NCI-H2107 (cell line): ENCODE results near the gene BCL2L11.
"Not testable (repeated sequence)": the region's sequence is repeated elsewhere in the genome, so short reads cannot be mapped to it uniquely, and the experiment has no call there.

Experiments used
- DNase-seq: peaks from one replicate; lab custom pipeline; 2025; lab: John Stamatoyannopoulos, UW

The BCL2L11 gene, protein sequence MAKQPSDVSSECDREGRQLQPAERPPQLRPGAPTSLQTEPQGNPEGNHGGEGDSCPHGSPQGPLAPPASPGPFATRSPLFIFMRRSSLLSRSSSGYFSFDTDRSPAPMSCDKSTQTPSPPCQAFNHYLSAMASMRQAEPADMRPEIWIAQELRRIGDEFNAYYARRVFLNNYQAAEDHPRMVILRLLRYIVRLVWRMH

DNA sequence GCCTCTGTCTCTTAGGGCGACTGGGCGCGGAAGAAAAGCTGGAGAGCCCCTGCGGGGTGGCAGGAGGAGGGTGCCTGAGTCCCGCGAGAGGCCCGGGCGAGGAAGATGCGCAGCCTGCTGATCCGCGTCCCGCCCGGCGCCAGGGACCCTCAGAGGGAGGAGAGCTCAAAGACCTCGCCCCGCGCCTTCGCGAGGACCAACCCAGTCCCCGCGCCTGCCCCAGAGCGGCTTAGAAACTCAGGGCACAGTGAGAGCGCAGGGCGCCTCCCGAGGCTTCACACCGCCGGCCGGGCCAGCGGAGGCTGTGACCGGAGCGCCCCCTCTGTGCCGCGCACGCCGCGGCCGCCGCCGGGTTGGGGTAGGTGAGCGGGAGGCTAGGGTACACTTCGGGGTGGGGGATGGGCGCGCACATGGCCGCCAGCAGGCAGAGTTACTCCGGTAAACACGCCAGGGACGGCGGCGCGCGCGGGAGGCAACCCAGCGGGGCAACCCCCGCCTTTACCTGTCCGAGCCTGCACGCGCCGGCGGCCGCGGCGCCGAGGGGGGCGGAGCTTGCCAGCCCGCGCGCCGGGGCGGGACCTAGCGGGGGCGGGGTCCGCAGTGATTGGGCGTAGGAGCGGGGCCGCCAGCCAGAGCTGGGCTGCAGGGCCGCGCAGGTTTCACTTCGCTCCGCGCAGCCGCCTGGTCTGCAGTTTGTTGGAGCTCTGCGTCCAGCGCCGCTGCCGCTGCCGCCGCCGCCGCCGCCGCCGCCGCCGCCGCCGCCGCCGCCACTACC, at the start of gene BCL2L11:
Gene BCL2L11 (plus strand): TSS at position 662 of the 775 bp plus-strand sequence. CDS start 2,832 bp downstream, outside the sequence.
- DNase-seq, result peak; percentile 87

DNA sequence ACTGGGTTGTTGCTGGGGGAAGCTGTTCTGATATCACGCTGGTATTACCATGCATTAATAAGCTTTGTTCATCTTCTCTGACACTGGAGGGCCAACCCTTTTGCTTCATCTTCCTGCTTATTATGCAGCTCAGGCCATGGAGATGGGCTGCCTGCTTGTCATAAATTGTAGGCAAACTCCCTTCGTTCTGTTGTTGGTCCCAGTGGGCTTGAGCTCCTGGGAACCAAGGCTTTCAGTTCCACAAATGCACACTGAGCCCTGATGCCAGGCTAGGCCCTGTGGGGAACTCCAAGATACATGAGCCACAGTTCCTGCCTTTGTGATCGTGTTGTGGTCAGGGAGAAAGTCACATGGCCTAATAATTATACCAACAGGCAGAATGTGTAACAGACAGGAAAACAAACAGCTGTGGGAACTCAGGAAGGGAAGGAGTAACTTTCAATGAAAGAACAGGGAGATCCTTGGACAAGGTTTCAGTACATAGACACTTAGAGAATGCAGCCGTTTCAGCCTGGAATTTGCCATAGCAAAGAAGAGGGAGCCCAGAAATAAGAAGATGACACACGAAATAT, 49.0 kb upstream of the BCL2L11 start:
- no peak for DNase-seq

DNA sequence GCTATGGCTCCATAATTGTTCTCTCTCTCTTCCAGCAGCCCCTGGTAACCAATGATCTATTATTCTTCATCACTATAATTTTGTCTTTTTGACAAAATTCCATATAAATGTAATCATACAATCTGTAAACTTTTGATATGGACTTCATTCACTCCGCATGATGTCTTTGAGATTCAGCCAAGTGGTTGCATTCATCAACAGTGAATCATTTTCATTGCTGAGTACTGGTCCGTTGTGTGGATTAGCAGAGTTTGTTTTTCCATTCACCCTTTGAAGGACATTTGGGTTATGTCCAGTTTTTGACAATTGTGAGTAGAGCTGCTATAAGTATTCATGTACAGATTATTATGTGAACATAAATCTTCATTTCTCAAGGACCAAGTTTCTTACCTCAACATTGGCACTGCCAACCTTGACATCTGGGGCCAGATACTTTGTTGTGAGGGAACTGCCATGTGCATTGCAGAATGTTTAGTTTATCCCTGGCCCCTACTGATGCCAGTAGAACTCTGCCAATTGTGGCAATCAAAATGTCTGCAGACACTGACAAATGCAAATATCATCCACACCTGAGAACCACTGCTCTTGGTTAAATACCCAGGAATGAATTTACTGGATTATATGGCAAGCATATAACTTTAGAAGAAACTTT, 48.4 kb upstream of the BCL2L11 start:
- DNase-seq, result no peak

DNA sequence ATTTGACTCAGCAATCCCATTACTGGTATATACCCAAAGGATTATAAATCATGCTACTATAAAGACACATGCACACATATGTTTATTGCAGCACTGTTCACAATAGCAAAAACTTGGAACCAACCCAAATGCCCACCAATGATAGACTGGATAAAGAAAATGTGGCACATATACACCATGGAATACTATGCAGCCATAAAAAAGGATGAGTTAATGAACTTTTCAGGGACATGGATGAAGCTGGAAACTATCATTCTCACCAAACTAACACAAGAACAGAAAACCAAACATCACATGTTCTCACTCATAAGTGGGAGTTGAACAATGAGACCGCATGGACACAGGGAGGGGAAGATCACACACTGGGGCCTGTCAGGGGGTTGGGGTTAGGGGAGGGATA, 38.1 kb upstream of the BCL2L11 start:
- DNase-seq, result not testable (repeated sequence)

DNA sequence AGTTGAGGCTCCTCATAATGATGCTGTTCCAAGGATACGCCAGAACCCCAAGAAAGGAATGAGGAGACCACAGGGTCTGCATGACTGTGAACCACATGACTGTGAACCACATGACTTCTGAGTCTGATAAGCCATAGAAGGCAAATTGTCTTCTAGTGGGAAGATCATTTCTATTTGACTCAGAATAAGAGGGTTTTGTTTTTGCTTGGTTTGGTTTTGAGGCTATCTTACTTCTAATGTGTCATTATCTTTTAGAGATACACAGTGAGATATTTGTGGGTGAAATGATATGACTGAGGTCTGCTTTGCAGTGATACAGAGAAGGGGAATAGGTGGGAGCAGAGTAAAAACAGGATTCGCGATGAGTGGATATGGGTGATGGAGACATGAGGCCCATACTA, 28.9 kb upstream of the BCL2L11 start:
- no peak for DNase-seq

DNA sequence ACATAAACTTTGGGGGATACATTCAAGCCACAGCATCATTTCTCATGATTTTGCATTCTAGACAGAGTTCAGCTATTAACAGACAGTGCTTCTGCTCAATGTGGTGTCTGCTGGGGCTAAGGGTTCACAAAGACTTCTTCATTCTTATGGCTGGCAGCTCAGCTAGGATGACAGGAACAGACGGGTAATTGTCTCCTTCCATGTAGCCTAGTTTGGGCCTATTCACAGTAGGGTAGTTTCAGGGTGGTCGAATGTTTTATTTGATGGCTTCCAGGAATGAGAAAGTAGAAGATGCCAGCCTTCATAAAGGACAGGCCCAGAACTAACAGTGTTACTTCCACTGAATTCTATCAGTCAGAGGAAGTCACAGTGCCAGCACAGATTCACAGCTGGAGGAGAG, 26.0 kb upstream of the BCL2L11 start:
- no peak for DNase-seq

DNA sequence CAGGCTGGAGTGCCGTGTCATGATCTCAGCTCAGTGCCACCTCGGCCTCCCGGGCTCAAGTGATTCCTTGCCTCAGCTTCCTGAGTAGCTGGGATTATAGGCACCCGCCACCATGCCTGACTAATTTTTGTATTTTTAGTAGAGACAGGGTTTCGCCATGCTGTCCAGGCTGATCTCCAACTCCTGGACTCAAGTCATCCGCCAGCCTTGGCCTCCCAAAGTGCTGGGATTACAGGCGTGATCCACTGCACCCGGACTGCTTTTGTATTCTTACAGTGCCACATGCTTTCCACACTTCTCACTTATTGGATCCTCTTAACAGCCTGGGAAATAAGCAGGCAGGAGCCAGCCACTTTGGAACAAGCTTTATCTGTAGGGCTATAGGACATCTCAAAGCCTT, 25.3 kb upstream of the BCL2L11 start:
- no peak for DNase-seq

DNA sequence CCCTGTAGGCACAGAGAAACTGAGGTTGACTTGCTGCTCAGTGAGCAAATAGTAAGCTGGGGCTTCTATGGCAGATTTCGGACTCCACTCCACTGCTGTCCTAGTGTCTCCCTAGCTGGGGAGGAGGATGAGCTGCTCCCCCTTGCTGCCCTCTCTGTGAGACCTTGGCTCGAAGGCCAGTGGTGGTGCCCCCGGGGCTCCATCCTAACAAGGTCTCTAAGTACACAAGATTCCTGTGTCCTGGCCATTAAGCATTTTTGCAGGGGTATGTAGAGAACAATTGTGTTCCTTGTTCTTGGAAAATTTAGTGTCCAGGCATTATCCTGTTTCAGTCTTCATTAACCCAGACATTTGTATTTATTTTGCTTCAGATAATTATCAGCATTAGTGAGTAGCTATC, 21.3 kb upstream of the BCL2L11 start:
- DNase-seq, result no peak

DNA sequence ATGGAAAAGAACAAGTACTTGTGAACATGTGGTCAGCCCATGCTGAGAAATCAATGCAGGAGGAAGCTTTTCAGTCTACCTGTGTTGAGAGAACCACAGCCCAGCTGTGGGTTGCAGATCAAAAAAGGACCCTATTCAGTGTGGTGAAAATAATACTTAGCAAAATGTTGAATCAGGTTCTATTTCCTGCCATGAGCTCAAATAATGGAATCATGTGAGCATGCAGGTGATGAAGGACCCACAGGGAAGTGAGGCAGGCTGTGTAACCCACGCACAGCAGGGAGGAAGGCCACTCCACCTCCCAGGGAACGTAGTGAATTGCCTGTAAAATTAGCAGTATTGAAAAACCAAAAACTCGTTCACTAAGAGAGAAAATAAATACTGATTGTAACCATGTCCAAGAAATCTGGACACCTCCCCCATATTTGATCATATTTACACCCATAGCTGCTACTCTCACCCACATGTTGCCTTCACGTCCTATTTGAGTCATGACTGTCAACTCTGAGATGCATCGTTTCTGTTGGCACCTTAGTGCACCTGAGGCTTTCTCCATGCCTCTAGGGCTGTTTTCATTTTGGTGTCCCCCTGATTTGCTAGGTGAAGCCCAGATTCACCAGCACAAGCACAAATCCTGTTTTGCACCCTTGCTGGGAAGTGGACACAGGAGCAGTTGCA, 20.5 kb upstream of the BCL2L11 start:
- no peak for DNase-seq

DNA sequence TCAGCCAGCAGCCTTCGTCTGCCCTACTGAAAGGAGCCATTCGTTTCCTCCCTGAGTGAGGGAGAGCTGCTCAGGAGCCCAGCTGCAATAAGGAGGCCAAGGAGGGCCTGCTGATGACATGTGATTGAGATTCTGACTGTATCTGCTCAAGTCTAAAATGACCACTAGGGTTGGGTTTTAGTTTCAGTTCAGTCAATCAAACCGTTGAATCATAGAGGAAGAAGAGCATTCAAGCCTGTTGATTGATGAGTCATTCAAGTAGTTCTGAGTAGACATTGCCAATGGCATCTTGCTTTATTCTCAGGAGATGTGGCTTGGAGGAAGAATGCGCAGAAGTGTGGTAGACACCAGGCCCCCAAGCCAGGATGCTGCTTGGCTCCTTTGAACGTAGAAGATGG, 19.9 kb upstream of the BCL2L11 start:
- DNase-seq, result no peak

DNA sequence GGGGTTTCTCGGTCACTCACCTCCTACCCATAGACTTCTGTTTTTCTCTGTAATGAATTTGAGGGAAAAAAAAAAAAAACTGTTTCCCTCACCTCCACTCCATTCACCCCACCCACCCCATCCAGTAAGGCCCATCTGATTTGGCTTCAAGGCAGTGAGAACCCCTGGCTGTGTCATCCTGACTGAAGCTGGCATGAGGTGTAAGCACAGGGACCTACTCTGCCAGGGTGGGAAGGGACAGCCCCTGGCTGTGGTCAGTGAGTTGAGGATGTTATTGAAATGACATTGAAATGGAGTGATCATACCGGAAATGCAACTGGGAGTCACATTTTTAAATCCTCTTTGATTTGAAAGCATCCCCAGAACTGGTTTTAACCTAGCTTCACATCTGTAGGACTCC, 19.1 kb upstream of the BCL2L11 start:
- DNase-seq, result no peak

DNA sequence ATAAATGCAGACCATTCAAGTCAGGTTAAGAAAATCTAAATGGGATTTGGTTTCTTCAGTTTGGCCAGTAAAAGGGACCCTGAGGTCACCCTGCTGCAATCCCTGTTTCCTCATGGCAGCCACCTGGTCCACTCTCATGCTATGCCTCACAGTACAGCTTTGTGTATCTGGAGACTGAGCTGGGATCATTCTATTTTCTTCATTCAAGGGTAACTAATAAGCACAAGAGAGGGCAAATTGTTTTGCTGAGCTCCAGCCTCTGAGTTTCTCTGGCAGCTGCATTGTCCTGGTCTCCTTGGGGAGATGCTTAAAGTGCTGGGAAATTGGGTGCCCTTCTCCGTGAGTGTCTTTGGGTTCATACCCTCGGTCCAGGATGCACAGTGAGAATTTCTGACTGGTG, 18.5 kb upstream of the BCL2L11 start:
- no peak for DNase-seq

DNA sequence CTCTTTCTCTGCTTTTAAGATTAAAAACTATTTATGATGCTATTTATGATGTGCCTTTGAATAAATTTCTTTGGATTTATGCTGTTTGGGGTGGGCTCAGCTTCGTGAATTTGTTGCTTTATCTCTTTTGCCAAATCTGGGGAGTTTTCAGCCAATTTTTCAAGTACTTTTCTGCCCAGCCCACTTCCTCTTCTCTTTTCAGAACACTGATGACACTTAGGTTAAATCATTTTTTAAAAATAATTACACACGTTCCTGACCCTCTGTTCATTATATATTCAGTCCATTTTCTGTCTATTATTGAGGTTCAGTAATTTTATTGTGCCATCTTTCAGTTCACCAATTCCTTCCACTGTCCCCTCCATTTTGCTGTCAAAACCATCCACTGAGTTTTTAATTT, 14.8 kb upstream of the BCL2L11 start:
- no peak for DNase-seq

DNA sequence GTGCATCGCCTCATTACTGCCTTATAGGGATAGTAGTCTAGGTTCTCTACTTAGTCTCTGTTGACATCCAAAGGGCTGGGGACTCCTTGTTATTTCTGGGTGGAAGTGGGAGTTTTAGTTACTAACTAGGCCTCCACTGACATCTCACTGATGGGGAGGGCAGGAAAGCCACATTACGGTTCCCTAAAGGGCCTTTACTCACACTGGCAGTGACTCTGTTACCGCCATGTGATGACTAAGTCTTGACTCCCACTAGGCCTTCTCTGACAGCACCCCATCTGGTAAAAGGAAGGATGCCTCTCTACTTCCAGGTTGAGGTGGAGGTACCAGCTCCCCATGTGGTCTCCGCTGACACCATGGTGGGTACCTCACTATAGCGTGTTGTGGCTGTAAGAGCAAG, 14.0 kb upstream of the BCL2L11 start:
- DNase-seq, result no peak

DNA sequence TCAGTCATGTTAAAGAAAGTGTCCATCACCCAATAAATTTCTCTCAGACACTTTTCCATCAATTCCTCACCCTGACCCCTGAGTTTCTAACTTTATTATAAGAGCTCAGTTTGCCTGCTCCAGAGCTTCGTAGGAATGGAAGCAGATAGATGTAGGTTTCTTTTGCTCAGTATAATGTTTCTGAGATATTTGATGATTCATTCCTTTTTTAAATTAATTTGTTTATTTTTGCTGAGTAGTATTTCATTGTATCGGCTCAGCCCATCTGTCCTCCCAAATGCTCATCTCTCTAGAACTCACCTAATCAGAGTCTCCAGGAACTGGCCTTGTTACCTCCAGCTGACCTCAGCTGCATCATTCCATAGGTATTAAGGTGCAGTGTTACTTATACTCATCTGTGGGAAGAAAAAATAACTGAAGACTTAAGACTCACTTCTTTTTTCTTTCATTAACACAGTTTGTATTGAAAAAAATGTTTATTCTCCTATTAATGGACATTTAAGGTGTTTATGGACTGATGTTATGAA, 11.9 kb upstream of the BCL2L11 start:
- no peak for DNase-seq

DNA sequence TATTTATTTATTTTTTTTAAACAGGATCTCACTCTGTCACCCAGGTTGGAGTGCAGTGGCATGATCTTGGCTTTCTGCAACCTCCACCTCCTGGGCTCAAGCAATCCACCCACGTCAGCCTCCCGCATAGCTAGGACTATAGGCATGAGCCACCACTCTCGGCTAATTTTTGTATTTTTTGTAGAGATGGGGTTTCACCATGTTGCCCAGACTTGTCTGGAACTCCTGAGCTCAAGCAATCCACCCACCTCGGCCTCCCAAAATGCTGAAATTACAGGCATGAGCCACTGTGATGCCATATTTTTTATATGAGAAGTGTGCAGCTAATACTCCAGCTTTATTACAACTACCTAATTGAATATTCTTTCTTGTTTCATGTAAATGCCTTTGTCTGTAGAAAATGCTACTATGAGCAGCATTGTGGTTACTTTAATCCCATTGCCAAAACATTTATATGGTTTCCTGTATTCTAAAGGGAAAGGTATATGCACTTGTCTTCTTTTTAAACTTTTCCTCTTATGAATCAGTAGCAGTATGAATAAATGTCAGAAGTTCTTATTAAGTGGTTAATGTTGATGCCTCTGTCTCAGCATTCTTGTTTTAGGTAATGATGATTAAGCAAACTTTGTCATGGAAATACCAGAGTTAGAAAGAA, 9.5 kb upstream of the BCL2L11 start:
- DNase-seq, result no peak

DNA sequence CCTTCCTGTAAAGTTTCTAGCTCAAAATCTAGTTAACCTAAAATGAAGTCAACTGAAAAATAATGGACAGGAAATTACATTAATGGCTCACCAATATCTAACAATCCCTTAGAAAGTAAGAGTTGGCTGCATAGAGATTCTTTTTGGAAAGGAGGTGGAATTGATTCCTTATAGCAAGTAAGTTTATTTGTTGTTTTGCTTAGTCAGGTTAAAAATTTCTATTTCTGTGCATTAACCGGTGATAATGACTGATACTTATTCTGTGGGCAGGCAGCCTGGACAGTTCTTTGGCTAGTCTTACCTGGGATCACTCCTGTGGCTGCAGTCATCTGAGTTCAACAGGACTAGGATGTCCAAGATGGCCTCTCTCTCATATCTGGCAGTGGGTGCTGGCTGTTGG, 6.9 kb upstream of the BCL2L11 start:
- no peak for DNase-seq

DNA sequence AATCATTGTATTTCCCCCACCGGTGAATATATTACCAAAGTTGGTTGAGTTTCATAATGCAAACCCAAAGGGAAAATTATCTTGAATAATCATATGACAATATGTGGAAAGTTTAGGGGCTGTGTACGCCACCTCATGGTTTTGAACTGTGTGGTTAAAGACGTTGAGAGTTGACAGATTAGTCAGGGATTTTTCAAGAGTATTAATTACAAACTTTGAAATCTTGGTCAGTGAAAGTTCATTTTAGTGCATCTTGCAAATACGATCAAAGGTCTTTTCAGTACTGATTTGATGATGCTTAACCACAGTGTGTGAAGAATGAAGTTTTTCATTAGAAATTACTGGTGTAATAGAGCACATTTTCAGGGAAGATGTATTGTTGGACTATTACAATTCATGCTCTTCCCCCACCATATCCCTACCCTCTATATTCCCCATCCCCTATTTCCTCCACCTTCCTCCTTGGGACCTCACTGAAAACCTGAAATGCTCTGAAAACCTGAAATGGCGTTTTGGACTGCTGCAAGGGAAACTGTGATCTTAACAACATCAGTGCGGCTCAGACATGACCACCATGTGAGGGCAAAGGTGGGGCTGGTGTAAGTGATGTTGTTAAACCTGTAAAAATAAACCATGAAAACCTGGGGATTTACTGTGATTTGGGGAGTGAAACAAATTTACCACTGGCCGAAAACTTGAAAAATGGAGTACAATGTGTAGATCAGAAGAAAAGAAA, 4.5 kb upstream of the BCL2L11 start:
- no peak for DNase-seq

DNA sequence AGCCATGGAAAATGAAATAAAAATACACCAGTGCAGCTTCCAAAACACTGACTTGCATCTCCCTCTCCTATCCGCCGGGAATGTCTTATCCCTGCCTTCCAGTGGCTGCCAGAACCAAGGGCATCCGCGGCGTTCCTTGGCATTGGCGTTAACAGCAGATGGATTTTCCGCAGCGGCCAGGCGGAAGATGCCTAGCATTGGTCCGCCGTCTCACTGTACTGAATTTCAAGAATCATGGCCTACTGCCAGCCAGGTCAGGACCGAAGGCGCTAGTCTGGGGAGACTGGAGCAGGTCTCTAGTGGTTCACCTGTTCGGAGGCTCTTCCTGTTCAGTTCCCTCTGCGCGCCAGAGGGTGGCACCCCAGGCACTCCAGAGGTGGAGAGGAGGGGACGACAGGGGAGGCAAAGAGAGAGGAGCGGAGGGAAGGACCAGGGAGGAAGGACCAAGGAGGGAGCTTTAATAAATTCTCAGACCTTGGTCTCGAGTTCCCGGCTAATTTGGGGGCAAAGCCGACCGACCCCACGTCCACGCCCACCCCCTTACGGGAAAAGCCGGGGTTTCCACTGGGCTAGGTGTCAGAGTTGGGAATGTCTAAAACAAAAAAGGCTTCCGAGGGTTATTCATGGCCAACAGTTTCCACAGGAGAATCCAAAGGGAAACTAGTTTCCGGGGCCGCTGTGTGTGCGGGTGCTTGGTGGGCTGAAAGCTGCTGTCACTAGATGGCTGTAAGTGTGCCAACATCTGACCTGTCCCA, 3.7 kb upstream of the BCL2L11 start:
- DNase-seq, result peak; percentile 57
